Bronchial epithelial cell (primary cell): ENCODE data around the gene EDC3. TPM values are rescaled to one million over a fixed set of nuclear protein-coding genes. Genes with fewer than 3 reads are reported as not detected.

Experiments used
- DNase-seq: peaks from one replicate; pipeline ENCODE4 v3.0.0-alpha.2; 2010; ENCODE audit warnings: low read depth
- FAIRE-seq: peaks from 2 replicates; lab custom pipeline; 2011; peaks lifted over from hg19 to GRCh38; lab: Jason Lieb, UNC
- H3K27me3 ChIP-seq: 2 replicates; pipeline ENCODE4 v1.5.1; 2011; ENCODE audit warnings: low read length; ENCODE audit not compliant: control insufficient read depth, insufficient read depth
- H3K36me3 ChIP-seq: 2 replicates; pipeline ENCODE4 v1.5.1; 2011; ENCODE audit warnings: low read length; ENCODE audit not compliant: control insufficient read depth, insufficient read depth
- H3K4me3 ChIP-seq: 2 replicates; pipeline ENCODE4 v1.5.1; 2011; ENCODE audit warnings: mild to moderate bottlenecking, low read depth, low read length, control low read depth
- total RNA-seq: library from RNA; depleted of rRNA; stranded (reverse); fragments of >200 nt; gene quantifications from 2 replicates; pipeline ENCODE4 v1.2.1, GENCODE V29; 2014
- TF ChIP-seq, protein P1 (sequence below): IDR thresholded peaks from 2 replicates; pipeline ENCODE4 v1.5.1; 2011; ENCODE audit warnings: mild to moderate bottlenecking, moderate library complexity, low read length, control low read depth, inconsistent platforms; ENCODE audit not compliant: insufficient read depth, severe bottlenecking

Gene EDC3
- total RNA-seq, 1 donor from 2014 or later, result 6.1 TPM

DNA sequence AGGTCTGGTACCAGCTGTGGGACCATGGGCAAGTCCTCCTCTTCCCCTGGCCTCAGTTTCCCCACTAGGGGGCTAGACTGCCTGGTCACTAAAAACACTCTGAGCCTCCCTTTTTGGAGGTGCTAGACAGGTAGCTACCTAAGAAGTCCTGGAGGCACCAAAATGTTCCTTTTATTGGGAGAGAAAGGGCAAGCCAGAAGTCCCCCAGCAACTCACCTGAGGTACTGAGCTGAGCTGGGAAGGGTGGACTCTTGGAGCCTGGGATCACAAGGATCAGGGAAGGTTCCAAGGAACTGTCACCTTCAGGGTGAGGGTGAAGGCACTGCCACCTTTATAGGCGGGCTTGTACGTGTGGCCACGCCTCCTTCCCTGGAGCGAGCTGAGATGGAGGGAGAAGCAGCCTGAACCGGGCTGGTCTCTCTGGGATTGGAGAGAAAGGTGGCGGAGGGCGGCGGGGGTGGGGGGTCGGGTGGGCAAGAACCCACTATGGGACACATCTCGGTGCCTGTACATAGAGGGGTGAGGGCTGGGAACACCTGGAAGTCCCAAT lies 29.5 kb upstream of the EDC3 start, which contains the start of gene CYP1A1:
Gene CYP1A1 (minus strand): TSS at position 304 of the 550 bp plus-strand sequence. CDS start 2,431 bp downstream, outside the sequence.
- Histone ChIP-seq H3K27me3 (peaks cover 6% of the 10 kb centered on the region), H3K36me3 (no peaks in the 10 kb centered on the region), H3K4me3 (peak within 1 kb of the TSS; percentile 45)
- FAIRE-seq (no peak), DNase-seq (peak; percentile 18)
- TF ChIP-seq, protein P1, sequence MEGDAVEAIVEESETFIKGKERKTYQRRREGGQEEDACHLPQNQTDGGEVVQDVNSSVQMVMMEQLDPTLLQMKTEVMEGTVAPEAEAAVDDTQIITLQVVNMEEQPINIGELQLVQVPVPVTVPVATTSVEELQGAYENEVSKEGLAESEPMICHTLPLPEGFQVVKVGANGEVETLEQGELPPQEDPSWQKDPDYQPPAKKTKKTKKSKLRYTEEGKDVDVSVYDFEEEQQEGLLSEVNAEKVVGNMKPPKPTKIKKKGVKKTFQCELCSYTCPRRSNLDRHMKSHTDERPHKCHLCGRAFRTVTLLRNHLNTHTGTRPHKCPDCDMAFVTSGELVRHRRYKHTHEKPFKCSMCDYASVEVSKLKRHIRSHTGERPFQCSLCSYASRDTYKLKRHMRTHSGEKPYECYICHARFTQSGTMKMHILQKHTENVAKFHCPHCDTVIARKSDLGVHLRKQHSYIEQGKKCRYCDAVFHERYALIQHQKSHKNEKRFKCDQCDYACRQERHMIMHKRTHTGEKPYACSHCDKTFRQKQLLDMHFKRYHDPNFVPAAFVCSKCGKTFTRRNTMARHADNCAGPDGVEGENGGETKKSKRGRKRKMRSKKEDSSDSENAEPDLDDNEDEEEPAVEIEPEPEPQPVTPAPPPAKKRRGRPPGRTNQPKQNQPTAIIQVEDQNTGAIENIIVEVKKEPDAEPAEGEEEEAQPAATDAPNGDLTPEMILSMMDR, result no peak

DNA sequence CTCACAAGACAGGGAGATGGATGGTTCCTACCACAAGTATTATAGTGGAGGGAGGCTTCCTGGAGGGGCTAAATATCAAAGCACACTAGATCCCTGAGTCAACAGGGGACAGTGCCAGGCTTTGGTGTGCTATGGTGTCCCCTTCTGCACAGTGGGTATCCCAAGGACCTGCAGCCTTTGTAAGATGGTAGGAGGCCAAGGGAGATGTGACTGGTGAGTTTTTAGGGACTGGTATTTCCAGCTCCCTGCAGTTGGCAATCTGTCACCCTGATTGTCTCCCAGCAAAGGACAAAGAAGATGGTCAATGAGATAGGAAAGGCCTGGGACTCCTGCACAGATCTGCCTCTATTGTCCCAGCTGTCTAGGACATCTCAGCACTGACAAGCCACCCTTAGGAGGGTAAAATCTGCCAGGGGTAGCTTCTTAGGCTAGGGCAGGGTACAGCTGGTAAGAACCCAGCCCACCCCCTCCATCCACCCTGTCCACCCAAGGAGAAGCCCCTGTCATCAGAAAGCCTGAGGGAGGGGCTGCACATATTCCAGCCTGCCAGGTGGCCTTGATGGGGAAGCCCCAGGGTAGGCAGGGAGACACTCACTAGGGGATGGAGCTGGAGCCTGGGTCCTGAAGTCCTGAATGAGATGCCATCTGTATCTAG lies 28.9 kb upstream of the EDC3 start:
- FAIRE-seq, result no peak

DNA sequence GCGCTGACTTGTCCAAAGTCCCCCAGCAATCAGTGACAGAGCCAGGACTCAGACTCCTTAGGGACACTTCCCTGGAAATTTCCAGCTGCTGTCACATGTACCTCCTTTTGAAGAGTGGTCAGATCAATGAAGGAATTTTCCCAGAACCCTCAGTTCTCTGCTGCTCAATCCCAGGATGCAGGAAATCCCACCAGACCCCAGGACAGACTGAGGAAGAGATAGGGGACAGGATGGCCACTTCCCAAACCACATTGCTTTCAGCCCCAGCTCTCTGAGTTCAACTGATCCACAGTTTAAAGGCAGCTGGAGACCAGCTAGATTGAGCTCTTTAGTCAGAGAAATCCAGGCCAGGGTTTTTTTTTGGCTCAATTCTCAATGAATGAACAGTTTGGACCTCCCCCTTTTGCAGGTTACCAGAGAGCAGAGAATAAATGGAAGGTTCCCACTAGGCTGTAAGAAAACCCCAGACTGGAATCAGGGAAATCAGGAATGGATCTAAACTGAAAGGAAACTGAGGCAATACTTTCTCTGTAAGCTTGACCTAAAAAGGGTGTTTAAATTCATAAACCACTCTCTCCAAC lies 28.0 kb upstream of the EDC3 start:
- Histone ChIP-seq H3K27me3 (peaks cover 6% of the 10 kb centered on the region), H3K36me3 (no peaks in the 10 kb centered on the region), H3K4me3 (no peak overlapping the region)
- TF ChIP-seq, protein P1, result no peak
- DNase-seq (peak; percentile 55), FAIRE-seq (peak; percentile 23)

More for the DNA sequence above, 28.9 kb upstream of the EDC3 start:
- Histone ChIP-seq H3K4me3 (no peak overlapping the region), H3K36me3 (no peaks in the 10 kb centered on the region), H3K27me3 (peaks cover 6% of the 10 kb centered on the region)
- TF ChIP-seq, protein P1, result no peak
- DNase-seq, result no peak

DNA sequence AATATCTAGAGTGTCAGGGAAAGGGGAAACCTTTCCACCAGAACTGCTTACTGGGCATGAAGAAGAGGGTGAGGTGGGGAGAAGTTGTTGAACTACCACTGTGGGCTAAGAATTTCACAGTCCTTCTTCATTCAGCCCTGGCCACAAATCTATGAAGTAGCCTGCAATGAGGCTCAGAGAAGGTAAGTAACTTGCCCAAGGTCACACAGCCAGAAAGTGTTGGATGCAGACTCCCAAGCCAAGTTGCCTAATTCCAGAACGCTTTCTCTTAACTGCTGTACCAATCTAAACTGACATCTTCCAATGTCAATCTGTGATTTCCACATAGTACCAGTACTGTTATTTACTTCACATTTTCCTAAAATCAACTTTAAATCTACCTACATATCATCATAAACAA lies 27.4 kb upstream of the EDC3 start:
- Histone ChIP-seq H3K36me3 (no peaks in the 10 kb centered on the region), H3K4me3 (no peak overlapping the region), H3K27me3 (peaks cover 6% of the 10 kb centered on the region)
- TF ChIP-seq, protein P1, result no peak
- no peak for DNase-seq
- FAIRE-seq, result no peak

DNA sequence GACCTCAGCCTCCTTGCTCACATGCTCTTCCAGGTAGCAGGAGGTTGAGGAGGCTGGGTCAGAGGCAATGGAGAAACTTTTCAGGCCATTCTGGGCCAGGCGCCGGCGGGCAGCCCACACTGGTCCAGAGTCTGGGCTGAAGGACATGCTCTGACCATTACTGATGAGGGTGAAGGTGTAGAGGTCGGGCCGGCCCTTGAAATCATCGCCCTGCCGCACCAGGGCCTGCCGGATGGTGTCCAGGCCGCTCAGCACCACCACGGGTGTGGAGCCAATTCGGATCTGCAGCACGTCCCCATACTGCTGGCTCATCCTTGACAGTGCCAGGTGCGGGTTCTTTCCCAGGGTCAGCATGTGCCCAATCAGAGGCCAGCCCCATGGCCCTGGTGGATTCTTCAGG lies 26.8 kb upstream of the EDC3 start:
- peaks cover 4% of the 10 kb centered on the region for H3K27me3 ChIP-seq
- DNase-seq, result no peak
- no peak for FAIRE-seq
- TF ChIP-seq, protein P1, result no peak
- no peak overlapping the region for H3K4me3 ChIP-seq
- H3K36me3 ChIP-seq, result no peaks in the 10 kb centered on the region
